Glutamatergic neuron (in vitro differentiated cells): Measurements from ENCODE around the gene PFKL. TPM values are rescaled to one million over a fixed set of nuclear protein-coding genes. Genes with fewer than 3 reads are reported as not detected.

Experiments used
- DNase-seq: peaks from one replicate; pipeline ENCODE4 v3.0.0; 2022
- H3K27ac Mint-ChIP-seq: one replicate; pipeline ENCODE4 v1.8.0; 2020; ENCODE audit warnings: mild to moderate bottlenecking, mixed read lengths, inconsistent platforms; ENCODE audit not compliant: unreplicated experiment
- H3K27me3 Mint-ChIP-seq: one replicate; pipeline ENCODE4 v1.8.0; 2020; ENCODE audit warnings: mild to moderate bottlenecking, moderate library complexity, mixed read lengths, inconsistent platforms; ENCODE audit not compliant: unreplicated experiment
- H3K36me3 Mint-ChIP-seq: one replicate; pipeline ENCODE4 v1.8.0; 2020; ENCODE audit warnings: mild to moderate bottlenecking, mixed read lengths, inconsistent platforms; ENCODE audit not compliant: unreplicated experiment
- H3K4me1 Mint-ChIP-seq: one replicate; pipeline ENCODE4 v1.8.0; 2020; ENCODE audit warnings: mild to moderate bottlenecking, low read depth, mixed read lengths, inconsistent platforms; ENCODE audit not compliant: unreplicated experiment
- H3K4me3 Mint-ChIP-seq: one replicate; pipeline ENCODE4 v1.8.0; 2020; ENCODE audit warnings: mild to moderate bottlenecking, mixed read lengths, inconsistent platforms; ENCODE audit not compliant: unreplicated experiment
- H3K9me3 Mint-ChIP-seq: one replicate; pipeline ENCODE4 v1.8.0; 2020; ENCODE audit warnings: mild to moderate bottlenecking, moderate library complexity, mixed read lengths, inconsistent platforms; ENCODE audit not compliant: unreplicated experiment
- total RNA-seq: library from RNA; stranded (reverse); fragmentation: NEBNext Ultra II Directional; extraction: Animal tissue kit (Norgen Biotek cat#: 25700); gene quantifications from one replicate; pipeline ENCODE4 v1.2.1, GENCODE V29; 2021; ENCODE audit not compliant: unreplicated experiment
- TF ChIP-seq, protein P1 (sequence below): fragments of 200-600 bp; sonication (generic); IDR thresholded peaks from one replicate; pipeline ENCODE4 v1.5.0; 2021; ENCODE audit not compliant: partially characterized antibody, unreplicated experiment

The PFKL gene
- total RNA-seq, 1 donor from 2014 or later: 48.6 TPM

DNA sequence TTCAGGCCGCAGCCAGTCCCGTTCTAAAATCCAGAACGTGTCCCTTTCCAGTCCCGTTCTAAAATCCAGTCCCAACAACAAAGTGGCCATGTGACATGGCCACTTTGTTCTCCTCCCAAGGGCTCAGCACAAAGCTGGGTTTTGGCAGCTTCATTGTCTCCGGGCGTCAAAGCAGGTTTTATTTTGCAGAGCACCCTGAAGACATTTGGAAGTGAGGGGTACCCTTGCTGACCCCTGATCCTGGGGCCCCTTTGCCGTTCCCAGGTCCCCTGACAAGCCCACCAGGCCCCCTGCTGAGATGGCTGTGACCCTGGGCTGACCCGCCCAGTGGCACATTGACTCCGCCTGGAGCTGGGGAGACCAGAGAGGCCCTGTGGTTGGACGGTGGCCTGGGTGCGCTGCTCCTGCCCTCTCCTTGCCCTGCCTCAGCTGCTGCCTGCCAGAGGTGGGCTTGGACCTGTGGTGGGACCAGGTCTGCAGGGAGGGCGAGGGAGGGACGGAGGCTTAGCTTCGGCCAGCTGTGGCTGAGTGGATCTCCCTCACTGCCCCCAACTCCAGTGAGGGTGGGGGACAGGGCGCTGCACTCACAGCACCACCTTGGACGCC is 4.3 kb downstream of the PFKL start:
- no peaks in the 10 kb centered on the region for H3K9me3 Mint-ChIP-seq
- TF ChIP-seq, protein P1, sequence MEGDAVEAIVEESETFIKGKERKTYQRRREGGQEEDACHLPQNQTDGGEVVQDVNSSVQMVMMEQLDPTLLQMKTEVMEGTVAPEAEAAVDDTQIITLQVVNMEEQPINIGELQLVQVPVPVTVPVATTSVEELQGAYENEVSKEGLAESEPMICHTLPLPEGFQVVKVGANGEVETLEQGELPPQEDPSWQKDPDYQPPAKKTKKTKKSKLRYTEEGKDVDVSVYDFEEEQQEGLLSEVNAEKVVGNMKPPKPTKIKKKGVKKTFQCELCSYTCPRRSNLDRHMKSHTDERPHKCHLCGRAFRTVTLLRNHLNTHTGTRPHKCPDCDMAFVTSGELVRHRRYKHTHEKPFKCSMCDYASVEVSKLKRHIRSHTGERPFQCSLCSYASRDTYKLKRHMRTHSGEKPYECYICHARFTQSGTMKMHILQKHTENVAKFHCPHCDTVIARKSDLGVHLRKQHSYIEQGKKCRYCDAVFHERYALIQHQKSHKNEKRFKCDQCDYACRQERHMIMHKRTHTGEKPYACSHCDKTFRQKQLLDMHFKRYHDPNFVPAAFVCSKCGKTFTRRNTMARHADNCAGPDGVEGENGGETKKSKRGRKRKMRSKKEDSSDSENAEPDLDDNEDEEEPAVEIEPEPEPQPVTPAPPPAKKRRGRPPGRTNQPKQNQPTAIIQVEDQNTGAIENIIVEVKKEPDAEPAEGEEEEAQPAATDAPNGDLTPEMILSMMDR: no peak
- H3K36me3 Mint-ChIP-seq: no peaks in the 10 kb centered on the region
- no peak overlapping the region for H3K27ac Mint-ChIP-seq
- no peak for DNase-seq
- peaks cover 15% of the 10 kb centered on the region for H3K4me1 Mint-ChIP-seq
- peaks cover 9% of the 10 kb centered on the region for H3K27me3 Mint-ChIP-seq
- H3K4me3 Mint-ChIP-seq: no peak overlapping the region

- peak; percentile 72 for DNase-seq
- no peak overlapping the region for H3K27ac Mint-ChIP-seq
- no peaks in the 10 kb centered on the region for H3K36me3 Mint-ChIP-seq
- no peak overlapping the region for H3K4me3 Mint-ChIP-seq
- H3K4me1 Mint-ChIP-seq: peaks cover 15% of the 10 kb centered on the region
- H3K27me3 Mint-ChIP-seq: peaks cover 6% of the 10 kb centered on the region
- H3K9me3 Mint-ChIP-seq: no peaks in the 10 kb centered on the region
- TF ChIP-seq, protein P1: peak; percentile 63
Observed at GRCh38 chr21:44304877-44305293, 5.0 kb downstream of the PFKL start.

- Mint-ChIP-seq H3K27ac (no peak overlapping the region), H3K27me3 (peaks cover 6% of the 10 kb centered on the region), H3K4me3 (no peak overlapping the region), H3K9me3 (no peaks in the 10 kb centered on the region), H3K4me1 (peaks cover 15% of the 10 kb centered on the region), H3K36me3 (no peaks in the 10 kb centered on the region)
- TF ChIP-seq, protein P1: no peak
- no peak for DNase-seq
Observed at GRCh38 chr21:44305691-44306090, 5.8 kb downstream of the PFKL start.

GRCh38 chr21:44306936-44307704 is 7.3 kb downstream of the PFKL start:
- DNase-seq: no peak
- H3K36me3 Mint-ChIP-seq: no peaks in the 10 kb centered on the region
- peaks cover 15% of the 10 kb centered on the region for H3K4me1 Mint-ChIP-seq
- peaks cover 2% of the 10 kb centered on the region for H3K9me3 Mint-ChIP-seq
- TF ChIP-seq, protein P1: no peak
- peaks cover 11% of the 10 kb centered on the region for H3K27me3 Mint-ChIP-seq
- H3K27ac Mint-ChIP-seq: peak overlapping the region; percentile 59
- peak overlapping the region; percentile 47 for H3K4me3 Mint-ChIP-seq
